ENCODE data around the gene MYOD1. TPM values are rescaled to one million over a fixed set of nuclear protein-coding genes. Genes with fewer than 3 reads are reported as not detected.

The MYOD1 gene
- total RNA-seq, 1 donor from 2014 or later, result not detected

DNA sequence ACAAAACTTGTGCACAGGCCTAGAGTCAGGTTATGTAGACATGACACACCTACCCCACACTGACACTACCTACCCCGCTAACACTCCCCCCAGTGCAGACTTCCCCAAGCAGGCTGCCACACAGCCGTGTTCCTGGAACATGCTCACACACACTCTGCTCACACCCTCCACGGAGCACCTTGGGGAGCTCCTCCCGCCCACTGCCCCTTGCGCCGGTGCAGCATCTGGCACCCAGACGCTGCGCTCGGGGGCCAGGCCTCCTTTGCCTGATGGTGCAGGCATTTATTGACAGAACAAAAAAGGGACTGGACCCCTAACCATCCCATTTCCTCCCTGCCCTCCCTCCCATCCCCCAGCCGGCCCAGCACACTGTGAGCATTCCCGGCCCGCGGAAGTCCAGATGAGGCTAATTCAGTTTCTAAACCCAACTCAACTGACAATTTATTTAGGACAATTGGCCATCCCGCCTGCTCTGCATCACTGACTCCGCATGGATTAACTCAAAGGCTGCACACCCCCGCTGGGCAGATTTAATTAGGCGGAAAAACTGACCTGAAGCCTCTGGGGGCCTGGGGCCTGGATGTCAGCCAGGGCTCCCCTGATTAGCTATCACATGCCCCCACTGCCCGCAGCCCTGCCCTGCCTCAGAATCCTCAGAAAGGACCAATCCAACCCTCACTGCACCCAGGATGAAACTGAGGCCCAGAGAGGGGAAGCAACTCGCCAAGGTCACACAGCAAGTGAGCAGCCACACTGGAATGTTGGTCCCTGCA, 45.3 kb downstream of the MYOD1 start:
- Histone ChIP-seq H2AFZ (replicated peaks) (no peak overlapping the region), H4K20me1 (ENCODE audit: low read depth) (peaks cover 8% of the 10 kb centered on the region), H3K79me2 (ENCODE audit: low read depth) (no peaks in the 10 kb centered on the region), H3K4me3 (no peak overlapping the region), H3K27ac (peak overlapping the region; percentile 74), H3K36me3 (no peaks in the 10 kb centered on the region), H3K4me2 (peak overlapping the region; percentile 72), H3K9ac (no peak overlapping the region), H3K27me3 (no peaks in the 10 kb centered on the region), H3K9me3 (ENCODE audit: low read depth) (no peaks in the 10 kb centered on the region), H3F3A (ENCODE audit: low read depth) (peaks cover 26% of the 10 kb centered on the region), H3K4me1 (peaks cover 26% of the 10 kb centered on the region)
- Mint-ChIP-seq H3K4me3 (peak overlapping the region; percentile 65), H3K27me3 (ENCODE audit: insufficient read depth, low read depth) (peaks cover 18% of the 10 kb centered on the region), H3K36me3 (no peaks in the 10 kb centered on the region), H3K4me1 (peaks cover 40% of the 10 kb centered on the region), H3K9me3 (no peaks in the 10 kb centered on the region), H3K27ac (no peak overlapping the region)
- no peak for TF ChIP-seq EZH2 (IDR thresholded peaks at IDR 0.05)
- DNase-seq (ENCODE audit: low spot score), result peak; percentile 93

DNA sequence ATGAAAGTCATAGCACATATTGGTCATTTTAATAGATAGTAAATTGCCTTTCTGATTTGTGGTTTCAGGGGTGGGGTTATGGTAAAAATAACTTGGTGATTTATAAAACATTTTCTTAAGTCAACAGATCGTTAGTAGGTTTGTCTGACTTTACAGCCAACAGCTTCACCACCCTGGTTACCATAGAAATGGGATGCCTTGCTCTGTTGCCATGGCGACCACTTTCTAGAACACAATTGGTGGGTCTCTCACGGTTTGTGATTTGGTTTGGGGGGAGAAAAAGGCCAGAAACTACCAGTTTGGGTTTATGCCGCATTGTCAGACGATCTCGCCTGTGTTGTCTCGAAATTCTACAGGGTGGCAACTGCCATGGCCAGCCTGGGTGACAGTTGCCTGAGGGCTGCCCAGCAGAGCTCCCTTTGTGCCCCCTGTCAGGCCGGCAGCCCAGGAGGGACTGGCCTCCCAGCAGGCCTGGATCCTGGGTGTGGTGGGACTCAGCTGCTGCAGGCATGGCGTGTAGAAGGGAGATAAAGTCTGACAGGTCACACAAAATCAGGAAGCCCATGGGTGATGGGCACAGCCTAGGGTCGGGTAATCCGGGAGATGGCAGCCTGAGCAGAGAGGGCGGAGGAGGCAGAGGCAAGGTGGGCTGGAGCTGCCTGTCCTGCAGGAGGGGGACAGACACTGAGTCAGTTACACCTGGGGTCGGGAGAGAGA, 46.1 kb downstream of the MYOD1 start:
- H3K4me2 ChIP-seq, result peak overlapping the region; percentile 72
- H3K36me3 Mint-ChIP-seq, result no peaks in the 10 kb centered on the region
- no peaks in the 10 kb centered on the region for H3K36me3 ChIP-seq
- no peaks in the 10 kb centered on the region for H3K79me2 ChIP-seq (ENCODE audit: low read depth)
- no peak overlapping the region for H3K9ac ChIP-seq
- H3K4me1 Mint-ChIP-seq, result peaks cover 46% of the 10 kb centered on the region
- TF ChIP-seq, protein P1, sequence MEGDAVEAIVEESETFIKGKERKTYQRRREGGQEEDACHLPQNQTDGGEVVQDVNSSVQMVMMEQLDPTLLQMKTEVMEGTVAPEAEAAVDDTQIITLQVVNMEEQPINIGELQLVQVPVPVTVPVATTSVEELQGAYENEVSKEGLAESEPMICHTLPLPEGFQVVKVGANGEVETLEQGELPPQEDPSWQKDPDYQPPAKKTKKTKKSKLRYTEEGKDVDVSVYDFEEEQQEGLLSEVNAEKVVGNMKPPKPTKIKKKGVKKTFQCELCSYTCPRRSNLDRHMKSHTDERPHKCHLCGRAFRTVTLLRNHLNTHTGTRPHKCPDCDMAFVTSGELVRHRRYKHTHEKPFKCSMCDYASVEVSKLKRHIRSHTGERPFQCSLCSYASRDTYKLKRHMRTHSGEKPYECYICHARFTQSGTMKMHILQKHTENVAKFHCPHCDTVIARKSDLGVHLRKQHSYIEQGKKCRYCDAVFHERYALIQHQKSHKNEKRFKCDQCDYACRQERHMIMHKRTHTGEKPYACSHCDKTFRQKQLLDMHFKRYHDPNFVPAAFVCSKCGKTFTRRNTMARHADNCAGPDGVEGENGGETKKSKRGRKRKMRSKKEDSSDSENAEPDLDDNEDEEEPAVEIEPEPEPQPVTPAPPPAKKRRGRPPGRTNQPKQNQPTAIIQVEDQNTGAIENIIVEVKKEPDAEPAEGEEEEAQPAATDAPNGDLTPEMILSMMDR (IDR thresholded peaks at IDR 0.05), result no peak
- TF ChIP-seq EZH2phosphoT487 (IDR thresholded peaks at IDR 0.05) (no peak), EZH2 (IDR thresholded peaks at IDR 0.05) (no peak)
- H2AFZ ChIP-seq (replicated peaks), result no peak overlapping the region
- H3K27ac Mint-ChIP-seq, result peak overlapping the region; percentile 18
- H3K9me3 ChIP-seq (ENCODE audit: low read depth), result no peaks in the 10 kb centered on the region
- H3K4me1 ChIP-seq, result peaks cover 33% of the 10 kb centered on the region
- peak overlapping the region; percentile 41 for H3K27ac ChIP-seq
- peaks cover 26% of the 10 kb centered on the region for H3F3A ChIP-seq (ENCODE audit: low read depth)
- H3K4me3 ChIP-seq, result no peak overlapping the region
- peak overlapping the region; percentile 65 for H3K4me3 Mint-ChIP-seq
- peaks cover 18% of the 10 kb centered on the region for H3K27me3 Mint-ChIP-seq (ENCODE audit: insufficient read depth, low read depth)
- no peaks in the 10 kb centered on the region for H3K27me3 ChIP-seq
- peak; percentile 89 for DNase-seq (ENCODE audit: low spot score)
- H3K9me3 Mint-ChIP-seq, result no peaks in the 10 kb centered on the region
- H4K20me1 ChIP-seq (ENCODE audit: low read depth), result peaks cover 8% of the 10 kb centered on the region

DNA sequence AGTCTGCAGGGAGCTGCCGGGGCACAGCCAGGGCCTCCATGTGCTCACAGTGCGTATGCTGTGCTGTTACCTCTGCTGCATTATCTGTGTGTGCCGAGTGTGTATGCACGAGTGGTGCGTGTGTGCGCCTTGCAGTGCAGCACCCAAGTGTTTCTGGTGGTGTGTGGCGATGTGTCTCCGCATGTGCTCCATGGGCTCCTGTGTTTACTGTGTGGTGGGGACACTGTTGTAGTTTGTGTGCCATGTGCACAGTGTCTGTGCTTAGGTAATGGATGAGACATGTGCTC, 46.6 kb downstream of the MYOD1 start:
- Mint-ChIP-seq H3K27me3 (ENCODE audit: insufficient read depth, low read depth) (peaks cover 18% of the 10 kb centered on the region), H3K27ac (peak overlapping the region; percentile 46), H3K4me3 (peak overlapping the region; percentile 57), H3K9me3 (no peaks in the 10 kb centered on the region), H3K36me3 (no peaks in the 10 kb centered on the region), H3K4me1 (peaks cover 48% of the 10 kb centered on the region)
- peaks cover 8% of the 10 kb centered on the region for H4K20me1 ChIP-seq (ENCODE audit: low read depth)
- peaks cover 33% of the 10 kb centered on the region for H3K4me1 ChIP-seq
- H3F3A ChIP-seq (ENCODE audit: low read depth), result peaks cover 26% of the 10 kb centered on the region
- no peaks in the 10 kb centered on the region for H3K79me2 ChIP-seq (ENCODE audit: low read depth)
- H2AFZ ChIP-seq (replicated peaks), result no peak overlapping the region
- H3K4me2 ChIP-seq, result peak overlapping the region; percentile 33
- no peaks in the 10 kb centered on the region for H3K36me3 ChIP-seq
- H3K27ac ChIP-seq, result no peak overlapping the region
- H3K9me3 ChIP-seq (ENCODE audit: low read depth), result no peaks in the 10 kb centered on the region
- H3K9ac ChIP-seq, result no peak overlapping the region
- H3K27me3 ChIP-seq, result no peaks in the 10 kb centered on the region
- TF ChIP-seq EZH2phosphoT487 (IDR thresholded peaks at IDR 0.05) (no peak), EZH2 (IDR thresholded peaks at IDR 0.05) (no peak)
- TF ChIP-seq, protein P1 (IDR thresholded peaks at IDR 0.05), result no peak
- DNase-seq (ENCODE audit: low spot score), result no peak
- H3K4me3 ChIP-seq, result no peak overlapping the region

DNA sequence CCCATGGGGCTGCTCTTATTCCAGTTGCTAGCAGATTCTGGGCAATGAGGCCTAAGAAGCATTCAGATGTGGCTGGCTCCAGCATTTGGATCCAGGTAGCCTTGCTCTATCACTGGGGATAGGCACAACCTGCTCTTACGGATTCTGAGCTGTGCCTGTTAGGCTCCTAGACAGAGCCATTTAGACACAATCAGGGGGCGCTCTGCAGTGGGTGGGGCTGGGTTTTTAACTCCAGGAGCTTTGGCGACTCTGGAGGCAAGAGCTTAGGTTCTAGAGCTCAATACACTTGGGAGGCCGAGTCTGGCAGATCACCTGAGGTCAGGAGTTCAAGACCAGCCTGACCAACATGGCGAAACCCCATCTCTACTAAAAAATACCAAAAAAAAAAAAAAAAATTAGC, 47.2 kb downstream of the MYOD1 start:
- no peaks in the 10 kb centered on the region for H3K79me2 ChIP-seq (ENCODE audit: low read depth)
- H3K27ac ChIP-seq, result no peak overlapping the region
- no peaks in the 10 kb centered on the region for H3K36me3 ChIP-seq
- peaks cover 26% of the 10 kb centered on the region for H3F3A ChIP-seq (ENCODE audit: low read depth)
- no peaks in the 10 kb centered on the region for H3K27me3 ChIP-seq
- Mint-ChIP-seq H3K4me1 (peaks cover 50% of the 10 kb centered on the region), H3K9me3 (no peaks in the 10 kb centered on the region), H3K27me3 (ENCODE audit: insufficient read depth, low read depth) (peaks cover 18% of the 10 kb centered on the region), H3K4me3 (no peak overlapping the region), H3K36me3 (peaks cover 2% of the 10 kb centered on the region), H3K27ac (no peak overlapping the region)
- peaks cover 33% of the 10 kb centered on the region for H3K4me1 ChIP-seq
- H2AFZ ChIP-seq (replicated peaks), result no peak overlapping the region
- H3K9ac ChIP-seq, result no peak overlapping the region
- H3K4me2 ChIP-seq, result no peak overlapping the region
- H3K9me3 ChIP-seq (ENCODE audit: low read depth), result no peaks in the 10 kb centered on the region
- no peak overlapping the region for H3K4me3 ChIP-seq
- peaks cover 8% of the 10 kb centered on the region for H4K20me1 ChIP-seq (ENCODE audit: low read depth)
- TF ChIP-seq, protein P1 (IDR thresholded peaks at IDR 0.05), result peak; percentile 50
- no peak for TF ChIP-seq EZH2phosphoT487 (IDR thresholded peaks at IDR 0.05)
- TF ChIP-seq EZH2 (IDR thresholded peaks at IDR 0.05), result no peak
- DNase-seq (ENCODE audit: low spot score), result peak; percentile 47
